Measurements from ENCODE around the gene IKZF1.

The IKZF1 gene

DNA sequence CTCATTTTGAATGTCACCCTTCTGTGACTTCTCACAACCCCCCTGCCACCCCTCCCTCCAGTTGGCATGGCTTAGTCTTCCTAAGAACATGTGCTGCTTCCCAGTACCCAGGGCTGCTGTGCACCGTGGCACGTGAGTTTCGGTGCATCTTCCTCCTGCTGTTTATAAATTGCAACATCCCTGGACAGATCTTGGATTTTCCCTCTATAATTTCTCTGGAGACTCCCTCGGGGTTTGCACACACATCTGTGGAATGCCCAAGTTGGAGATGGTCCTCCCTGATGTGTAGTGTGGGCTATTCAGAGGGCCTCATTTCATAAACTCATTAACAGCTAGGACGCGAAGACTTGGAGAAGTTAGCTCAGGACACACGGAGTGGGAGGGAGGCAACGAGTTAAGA, 52.9 kb downstream of the IKZF1 start:
- no peak for DNase-seq

DNA sequence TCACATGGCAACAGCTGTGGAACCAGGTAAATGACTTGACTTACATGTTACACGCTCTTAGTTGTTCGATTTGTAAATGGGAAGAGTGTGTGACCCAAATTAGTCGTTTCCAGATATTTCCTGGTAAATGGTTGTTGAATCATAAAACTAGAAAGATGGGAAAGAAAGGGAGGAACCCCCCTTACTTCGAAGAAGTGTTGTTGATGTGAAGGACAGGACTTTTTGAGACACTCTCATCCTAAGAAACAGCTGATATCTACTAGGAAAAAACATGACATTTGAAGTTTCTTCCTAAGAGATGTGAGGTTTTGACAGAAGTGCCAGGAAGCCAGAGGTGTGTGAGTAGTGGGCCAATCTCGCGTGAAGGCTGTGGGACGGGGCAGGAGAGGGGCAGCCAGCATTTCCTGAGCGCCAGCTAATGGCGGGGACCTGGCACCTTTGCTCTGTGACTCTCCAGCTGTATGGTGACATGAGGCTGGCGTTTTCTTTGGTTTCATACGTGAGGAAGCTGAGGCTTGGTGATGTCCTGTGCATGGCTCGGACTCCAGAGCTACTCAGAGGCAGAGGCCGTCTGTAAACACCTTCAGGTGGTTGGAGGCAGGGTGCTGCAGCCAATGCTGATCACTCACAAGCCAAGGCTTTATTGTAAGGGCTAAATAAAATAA, 53.7 kb downstream of the IKZF1 start:
- DNase-seq = peak; percentile 32

DNA sequence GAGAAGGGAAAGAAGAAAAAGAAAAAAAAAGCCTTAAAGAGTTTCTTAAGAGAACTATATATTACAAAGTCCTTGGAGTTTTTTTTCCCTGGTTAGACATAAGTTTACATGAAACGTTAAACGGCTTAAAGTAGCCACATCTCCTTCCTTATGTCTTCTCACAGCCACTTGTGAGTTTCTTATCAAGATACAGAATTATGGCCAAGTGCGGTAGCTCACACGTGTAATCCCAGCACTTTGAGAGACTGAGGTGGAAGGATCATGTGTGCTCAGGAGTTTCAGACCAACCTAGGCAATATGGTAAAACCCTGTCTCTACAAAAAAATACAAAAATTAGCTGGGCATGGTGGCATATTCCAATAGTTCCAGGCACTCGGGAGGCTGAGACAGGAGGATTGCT, 54.3 kb downstream of the IKZF1 start:
- DNase-seq = no peak

DNA sequence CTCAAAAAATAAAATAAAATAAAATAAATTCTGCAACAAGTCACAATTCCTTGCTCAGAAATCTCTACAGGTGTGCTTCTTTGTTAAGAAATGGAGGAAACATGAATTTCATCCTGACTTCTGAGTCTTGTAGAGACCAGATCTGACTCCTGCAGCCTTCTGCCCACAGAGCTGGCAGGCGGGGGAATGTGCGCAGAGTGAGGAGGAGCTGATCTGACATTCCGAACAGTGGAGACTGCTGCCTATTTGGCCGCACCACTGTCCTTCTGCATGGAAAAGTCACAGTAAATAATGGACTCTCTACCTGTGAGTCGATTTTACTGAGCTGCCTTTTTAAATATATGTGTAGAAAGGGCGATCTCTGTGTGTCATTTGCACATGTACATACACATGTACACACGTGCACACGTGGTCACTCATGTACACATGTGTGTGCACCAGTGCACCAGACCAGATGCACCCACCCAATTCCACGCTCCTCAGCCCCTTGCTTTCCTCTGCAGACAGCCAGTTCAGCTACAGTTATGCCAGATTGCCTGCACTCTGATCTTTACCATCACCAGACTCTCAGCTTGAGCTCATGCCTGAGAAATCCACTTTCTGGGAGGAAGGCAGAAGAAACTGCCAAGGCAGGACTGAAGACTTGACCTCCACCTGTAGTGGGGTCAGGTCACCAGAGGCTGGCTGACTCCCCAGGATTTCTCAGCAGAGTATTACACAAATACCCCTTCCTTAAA, 54.9 kb downstream of the IKZF1 start:
- DNase-seq = no peak

DNA sequence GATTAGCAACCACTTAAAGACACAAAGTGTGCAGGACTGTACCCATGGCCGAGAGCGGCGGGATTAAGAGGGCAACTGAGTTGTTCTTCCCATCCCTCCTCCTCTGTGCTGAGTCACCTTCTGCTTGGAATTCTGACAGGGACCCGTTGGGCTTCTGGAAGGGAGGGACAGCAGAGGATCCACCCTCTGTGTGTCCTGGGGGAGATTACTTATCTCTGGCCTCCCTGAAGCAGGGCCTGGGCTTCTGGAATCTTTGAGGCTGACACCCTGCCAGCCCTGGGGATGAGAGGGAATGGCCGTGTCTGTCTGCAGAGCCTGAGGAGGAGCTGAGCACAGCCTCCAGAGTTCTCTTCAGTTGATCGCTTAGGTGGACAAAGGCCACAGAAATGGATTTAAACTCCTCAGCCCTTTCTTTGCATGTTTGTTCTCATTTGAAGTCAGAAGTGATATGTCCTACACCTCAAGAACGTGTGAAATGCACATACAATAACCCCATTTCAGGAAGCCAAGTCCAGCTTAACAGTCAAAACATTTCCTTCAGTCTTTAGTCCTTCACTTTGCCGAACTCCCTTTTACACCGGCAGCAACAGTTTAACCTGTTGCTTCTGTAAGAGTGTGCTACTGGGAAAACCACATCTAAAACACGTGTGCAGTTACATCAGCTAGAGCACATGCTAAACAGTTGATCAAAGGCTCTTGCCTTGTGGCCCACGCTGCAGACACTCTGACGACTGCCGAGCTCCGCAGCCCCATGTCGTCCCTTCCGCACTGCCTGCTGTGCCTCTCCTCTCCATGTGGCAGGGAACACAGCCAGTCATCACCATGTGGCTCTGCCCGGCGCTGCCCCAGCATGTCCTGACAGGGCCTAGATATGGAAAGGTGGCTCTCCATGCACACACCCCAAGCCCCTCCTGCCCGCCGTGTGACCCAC, 55.7 kb downstream of the IKZF1 start:
- DNase-seq = peak; percentile 89

DNA sequence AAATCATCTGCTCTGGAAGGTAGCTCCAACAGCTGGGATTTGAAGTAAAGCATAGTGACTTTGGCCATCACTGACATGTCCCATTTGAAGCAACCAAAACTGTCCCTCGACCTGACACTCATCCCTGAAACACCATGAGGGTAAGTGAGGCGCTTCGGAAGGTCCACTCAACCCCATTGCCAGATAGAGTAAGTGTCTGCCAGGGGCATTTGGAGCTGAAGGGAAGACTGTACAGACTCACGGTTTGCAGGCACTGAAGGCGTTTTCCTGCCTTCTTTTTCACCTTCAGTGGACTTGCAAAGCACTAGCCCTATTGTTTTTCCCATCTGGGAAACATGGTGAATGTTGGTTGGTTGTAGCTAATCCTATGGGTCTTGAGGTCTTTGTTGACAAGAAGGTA, 57.6 kb downstream of the IKZF1 start:
- DNase-seq = no peak

DNA sequence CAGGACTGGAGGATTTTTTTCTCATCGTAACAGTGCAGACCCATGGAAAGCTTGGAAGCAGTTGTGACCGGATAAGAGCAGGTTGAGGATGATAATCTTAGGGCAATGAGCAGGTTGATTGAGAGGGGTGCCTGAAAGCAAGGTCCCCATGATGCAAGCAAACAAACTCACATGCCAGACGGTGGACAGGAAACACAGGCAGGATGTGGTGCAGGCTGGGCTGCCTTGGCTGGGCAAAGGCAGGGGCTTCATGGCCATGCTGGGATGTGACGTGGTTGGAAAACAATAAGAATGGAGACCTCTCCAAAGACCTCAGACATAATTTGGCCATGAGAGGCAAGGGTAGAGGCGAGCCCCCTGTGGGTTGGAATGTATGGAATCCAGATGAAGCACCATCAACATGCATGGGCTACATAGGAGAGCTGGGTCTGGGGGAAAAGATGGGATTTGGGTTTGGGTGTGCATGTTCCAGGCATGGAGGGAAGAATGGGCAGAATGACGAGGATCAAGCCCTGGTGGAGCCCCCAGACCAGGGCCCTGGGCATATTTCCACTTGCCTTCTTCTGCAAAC, 58.3 kb downstream of the IKZF1 start:
- peak; percentile 66 for DNase-seq

DNA sequence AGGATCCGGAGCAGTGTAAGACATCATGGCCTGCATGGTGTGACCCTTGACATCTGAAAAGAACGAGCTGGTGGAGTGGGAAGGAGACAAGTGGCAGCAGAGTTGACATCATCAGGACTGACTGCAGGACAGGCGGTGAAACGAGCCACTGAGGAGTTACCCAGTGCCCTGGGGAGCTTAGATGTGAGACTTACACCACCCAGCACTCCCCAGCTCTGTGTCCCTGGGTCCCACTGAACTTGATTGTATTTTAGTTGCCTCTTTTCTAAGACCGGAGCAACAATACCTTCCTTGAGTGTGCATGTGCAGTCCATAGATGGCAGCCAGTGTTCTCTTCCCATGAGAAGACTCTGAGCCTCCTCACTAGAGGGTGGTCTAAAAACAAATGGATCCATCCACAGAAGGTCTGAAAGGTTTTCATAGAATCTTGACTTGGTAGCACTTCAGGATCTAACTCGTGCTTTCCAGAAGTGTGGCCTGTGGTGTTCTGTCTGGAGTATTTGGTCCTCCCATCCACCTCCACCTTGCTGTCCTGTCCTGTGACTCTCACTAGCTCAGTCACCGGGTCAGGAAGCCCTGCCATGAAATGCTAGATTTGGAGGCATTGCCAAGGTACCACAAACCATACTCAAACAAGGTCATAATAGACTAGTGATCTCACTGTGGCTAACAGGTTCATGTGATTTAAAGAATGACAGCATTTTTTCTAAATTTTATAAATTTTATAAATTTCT, 59.0 kb downstream of the IKZF1 start:
- peak; percentile 73 for DNase-seq

DNA sequence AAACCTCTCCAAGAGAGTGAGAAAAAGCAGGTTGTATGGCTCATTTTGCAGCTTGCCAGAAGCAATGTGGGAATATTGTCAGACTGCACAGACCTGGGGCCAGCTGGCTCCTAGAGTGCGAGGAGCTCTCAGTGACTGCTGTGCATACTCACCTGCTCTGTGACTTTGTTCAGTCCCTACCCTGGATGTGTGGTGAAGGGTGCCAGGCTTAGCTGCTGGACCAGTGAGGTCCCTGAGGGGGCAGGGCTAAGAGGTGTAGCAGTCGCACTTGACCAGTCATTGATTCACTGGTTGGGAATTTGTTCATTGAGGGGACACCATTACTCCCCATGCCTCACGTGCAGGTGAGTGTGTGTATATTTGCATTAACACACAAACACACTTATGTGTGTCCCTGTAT, 60.1 kb downstream of the IKZF1 start:
- DNase-seq = no peak

DNA sequence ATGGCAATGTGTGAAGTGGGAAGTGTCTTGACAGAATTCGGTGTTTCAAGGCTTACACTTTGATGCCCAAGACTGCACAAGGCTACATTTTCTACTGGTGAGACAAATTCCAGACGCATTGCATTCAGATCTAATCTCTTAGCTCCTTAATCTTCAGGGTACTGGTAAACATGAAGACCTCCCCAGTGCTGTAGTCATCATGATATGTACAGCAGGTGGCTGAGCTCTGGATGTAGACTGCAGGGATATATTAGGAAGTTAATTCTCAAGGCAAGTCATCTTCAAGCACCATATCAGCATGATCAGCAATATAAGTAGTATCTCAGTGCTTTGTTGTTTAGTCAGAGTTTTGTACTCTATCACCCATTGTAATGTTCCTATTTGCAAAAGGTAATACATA, 61.8 kb downstream of the IKZF1 start:
- DNase-seq = no peak

DNA sequence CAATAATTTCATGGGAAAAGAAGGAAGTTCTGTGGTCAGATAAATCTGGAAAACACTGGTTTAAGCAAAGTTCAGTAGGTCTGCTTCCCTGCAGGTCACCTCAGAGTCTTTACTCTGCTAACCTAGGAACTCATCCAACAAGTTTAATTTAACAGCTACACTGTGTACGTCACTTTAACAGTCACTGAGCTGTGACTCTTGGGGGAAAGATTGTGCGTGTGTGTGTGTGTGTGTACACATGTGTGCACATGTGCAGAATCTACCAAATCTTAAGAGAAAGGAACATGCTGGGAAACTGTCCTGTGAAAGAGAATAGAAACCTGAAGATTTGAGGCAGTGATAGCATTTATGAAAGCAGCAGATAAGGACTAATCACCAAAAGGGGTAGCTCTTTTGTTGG, 62.6 kb downstream of the IKZF1 start:
- peak; percentile 63 for DNase-seq

DNA sequence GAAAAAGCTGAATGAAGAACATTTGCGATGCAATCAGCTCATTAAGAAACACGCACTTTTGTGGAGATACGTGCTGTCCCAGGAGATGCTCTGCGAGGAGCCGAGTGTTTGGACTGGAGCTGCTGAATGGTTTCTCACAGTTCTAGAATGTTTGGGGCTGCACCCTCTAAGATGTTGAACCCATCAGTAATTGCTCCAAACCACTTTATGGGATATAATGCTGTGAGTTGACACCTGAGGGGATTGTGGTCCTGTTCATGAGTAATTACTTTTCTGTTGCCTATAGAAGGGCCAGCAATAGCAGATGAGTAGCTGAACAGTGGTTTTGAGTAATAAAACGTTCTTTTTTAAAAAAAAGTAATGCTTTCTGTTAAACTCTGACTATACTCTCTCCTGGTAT, 63.1 kb downstream of the IKZF1 start:
- DNase-seq = peak; percentile 57

DNA sequence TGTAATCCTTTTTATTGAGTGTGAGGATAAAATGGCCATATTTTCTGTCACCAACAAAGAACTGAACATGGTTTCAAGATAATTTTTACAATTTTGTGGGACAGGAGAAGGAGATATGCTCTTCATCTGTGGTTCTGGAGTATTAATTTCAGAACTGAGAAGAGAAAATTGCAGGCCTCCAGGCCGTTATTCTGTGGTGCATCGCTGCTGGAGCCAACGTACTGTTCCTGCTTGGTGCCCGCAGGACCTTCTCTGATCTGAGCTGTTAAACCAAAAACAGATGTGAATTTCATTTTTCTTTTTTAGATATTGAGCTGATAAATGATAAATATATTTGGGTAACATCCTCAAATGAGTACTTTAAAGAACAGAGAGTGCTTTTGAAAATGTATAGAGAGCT, 63.9 kb downstream of the IKZF1 start:
- no peak for DNase-seq

DNA sequence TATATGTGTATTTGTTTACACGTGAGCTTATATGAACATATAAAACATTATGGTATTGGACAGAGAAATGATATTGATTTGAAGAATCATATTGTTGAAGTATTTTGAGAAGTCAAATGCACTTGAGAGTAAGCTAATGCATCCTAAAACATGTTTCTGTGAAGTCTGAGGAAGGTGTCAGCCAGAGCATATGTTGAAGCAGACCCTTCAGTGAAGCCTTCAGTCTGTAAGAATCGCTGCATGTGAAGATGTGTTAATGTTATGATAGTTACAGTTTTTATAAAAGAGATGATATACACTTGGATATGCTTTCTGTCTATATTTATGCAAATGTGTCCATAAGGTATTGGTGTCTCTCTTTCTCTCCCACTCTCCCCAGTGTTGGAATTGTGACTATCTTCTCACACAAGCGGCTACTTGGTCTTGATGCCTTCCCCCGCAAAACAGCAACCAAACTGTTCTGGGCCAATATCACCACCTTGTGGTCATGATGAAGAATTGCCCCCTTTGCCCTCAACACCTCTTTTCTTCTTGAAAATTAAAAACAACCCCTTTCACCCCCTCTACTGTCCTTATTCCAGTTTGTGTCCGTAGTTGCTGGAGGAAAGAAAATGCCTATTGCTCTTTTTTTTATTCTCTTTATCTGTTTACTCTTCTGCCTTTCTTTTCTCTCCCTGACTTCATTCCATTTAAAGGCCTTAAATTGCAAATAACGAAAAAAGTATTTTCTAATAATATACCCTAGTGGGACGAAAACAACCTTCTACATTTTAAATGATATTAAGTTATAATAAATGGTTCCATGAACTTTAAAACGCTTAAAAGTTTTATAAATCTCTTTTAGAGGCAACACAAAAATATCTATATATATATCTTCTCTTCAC, 64.9 kb downstream of the IKZF1 start:
- DNase-seq = peak; percentile 79

DNA sequence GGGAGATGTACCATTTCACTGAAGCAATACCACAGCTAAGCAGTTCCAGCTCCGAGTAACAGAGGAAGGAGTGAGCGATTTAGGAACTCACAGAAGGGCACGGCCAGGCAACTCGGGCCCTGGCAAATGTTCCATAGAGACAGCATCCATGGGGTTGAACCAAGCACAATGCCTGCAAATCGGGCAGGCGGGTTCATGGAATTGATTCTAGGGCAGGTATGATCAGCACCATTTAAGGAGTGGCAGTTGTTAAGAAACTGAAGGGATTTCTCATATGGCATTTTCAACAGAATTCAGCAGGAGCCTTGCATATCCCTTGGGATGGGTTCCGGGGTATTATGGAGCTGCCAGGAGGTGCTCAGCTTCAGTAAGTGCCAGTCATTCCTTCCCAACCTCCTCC, 66.4 kb downstream of the IKZF1 start:
- DNase-seq = no peak

DNA sequence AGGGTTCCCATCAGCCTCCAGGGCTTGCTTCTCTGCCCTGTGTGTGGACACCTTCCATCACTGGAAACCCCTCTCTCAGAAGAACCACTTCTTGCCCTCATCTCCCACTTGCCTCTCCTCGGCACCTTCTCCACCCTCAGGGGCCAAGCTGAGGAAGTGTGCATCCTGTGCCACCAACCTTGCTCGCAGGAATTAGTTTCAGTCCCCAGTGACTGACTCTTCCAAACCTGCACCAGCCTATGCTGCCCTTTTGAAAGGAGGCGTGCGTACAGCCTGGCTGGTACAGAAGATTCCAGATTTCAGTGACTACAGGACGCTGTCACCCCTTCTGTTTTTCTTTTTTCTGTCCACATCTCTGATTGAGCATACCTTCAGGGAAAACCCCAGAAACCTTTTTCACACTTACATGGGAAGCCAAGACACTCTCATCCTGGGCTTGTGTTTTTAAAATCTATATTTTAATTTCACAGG, 67.1 kb downstream of the IKZF1 start:
- peak; percentile 76 for DNase-seq

DNA sequence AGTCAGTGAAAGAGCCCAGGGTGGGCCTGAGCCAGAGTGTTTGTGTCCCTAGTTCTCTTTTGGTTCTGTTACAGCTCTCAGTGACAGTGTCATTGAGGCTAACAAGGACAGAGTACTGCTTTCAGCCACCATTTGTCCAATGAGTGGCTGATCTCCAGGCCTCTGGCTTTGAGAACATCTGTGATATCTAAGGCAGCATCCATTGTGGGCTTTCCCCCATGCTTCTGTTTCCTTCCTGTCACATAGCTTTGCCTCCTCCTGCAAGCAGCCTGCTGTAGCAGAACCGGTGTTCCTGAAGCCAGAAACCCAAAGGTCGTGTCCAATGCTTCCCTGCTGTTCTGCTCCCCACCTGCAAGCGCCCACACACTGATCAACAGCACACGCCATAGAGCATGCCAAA, 68.4 kb downstream of the IKZF1 start:
- no peak for DNase-seq

DNA sequence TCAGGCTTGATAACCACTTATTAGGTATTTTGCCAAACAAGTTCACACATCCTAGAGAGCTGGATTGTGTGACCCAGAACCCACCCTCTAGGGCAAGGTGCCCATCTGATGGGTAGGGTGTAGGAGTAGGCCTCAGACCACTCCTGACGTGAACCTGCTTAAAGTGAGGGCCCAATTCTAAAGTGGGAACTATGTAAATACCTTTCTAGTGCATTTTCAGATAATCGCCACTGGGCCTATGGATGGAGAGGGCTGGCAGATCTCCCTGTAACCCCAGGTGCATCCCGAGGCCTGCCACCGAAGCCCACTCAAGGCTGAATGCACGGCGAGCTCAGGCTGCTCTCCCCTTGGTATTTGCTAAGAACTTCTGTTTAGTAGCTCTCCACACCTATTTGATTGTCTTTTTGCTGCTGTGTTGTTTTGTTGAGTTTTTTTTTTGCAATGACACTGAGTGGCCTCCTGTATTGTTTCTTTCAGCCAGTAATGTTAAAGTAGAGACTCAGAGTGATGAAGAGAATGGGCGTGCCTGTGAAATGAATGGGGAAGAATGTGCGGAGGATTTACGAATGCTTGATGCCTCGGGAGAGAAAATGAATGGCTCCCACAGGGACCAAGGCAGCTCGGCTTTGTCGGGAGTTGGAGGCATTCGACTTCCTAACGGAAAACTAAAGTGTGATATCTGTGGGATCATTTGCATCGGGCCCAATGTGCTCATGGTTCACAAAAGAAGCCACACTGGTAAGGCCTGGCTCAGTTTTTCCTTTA, 71.7 kb downstream of the IKZF1 start:
- DNase-seq = no peak

DNA sequence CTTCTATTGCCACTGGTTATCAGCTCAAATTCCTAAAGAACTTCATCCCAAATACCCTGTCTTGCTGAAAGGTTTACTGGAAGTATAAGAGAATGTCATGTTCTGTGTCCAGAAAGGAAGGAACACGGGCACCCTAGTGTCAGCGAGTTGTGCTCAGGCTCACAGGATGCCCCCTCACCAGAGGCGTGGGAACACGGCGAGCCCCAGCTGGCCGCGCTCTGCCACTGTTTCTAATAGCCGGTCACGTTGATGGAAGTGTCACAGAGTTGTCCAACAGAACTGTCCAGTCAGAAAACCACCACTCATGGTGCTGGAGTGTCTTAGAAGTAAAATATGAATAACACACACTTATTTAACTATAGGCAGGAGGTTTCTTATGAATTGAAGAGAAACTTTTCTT, 72.8 kb downstream of the IKZF1 start:
- no peak for DNase-seq

DNA sequence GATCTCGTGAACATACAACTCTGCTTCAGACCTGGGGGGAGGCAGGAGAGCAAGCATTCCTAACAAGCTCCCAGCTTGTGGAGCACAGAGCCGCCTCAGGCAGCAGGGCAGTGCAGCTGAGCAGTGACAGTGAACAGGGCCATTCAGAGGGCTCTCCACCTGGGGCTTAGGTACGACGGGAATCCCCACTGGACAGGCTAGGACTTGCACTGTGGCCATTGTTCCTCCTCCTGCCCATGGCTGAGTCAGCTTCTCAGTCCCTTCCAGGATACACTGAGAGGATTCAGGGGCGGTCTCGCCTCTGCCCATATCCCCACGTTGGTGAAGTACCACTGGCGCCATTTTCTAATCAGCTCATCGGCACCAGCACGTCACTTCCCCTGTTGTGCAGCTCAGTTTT, 74.6 kb downstream of the IKZF1 start:
- DNase-seq = no peak

DNA sequence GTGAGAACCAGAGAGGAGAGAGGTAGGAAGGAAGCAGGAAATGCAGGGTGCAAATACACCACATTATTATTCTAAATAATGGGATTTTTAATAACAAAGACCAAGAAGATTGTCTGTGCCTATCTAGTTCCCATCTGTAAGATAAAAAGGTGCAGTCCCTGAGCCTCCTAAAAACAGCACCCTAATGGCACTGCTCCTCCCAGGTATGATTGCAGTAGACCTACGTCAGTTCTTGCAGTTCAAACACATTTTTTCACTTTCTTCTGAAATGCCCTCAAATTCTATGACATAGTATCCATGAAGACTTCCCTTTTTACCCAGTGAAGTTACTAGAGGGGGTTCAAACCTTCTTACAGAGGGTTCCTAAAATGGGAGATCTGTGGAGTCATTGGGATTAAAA, 75.0 kb downstream of the IKZF1 start:
- DNase-seq = no peak

Data from CD4-positive, alpha-beta T cell treated with Interleukin-4 for 4 hours (primary cell).